ENCODE results near the gene RSRC1.

Gene RSRC1

GRCh38 chr3:158552124-158552523 is 442.2 kb downstream of the RSRC1 start:
- Histone ChIP-seq H2BK5ac (ENCODE audit: low read length) (no peak overlapping the region), H2BK12ac (ENCODE audit: low read length) (no peak overlapping the region), H3K9ac (ENCODE audit: low read depth, low read length, poor library complexity) (no peak overlapping the region), H3K18ac (ENCODE audit: low read length) (no peak overlapping the region), H3K27ac (replicated peaks; ENCODE audit: low read length) (no peak overlapping the region), H3K4ac (ENCODE audit: low read length) (no peak overlapping the region), H3K36me3 (replicated peaks in 1 of 2; ENCODE audit: control insufficient read depth in 2 of 2, insufficient read depth in 2 of 2, low read length in 2 of 2) (no peaks in the 10 kb centered on the region), H4K91ac (ENCODE audit: low read depth, low read length, poor library complexity) (no peak overlapping the region), H2BK120ac (ENCODE audit: low read depth, low read length) (no peak overlapping the region), H4K8ac (ENCODE audit: low read depth, low read length) (no peak overlapping the region), H3K79me1 (ENCODE audit: low read depth, low read length) (no peaks in the 10 kb centered on the region), H3K4me3 (ENCODE audit: low read length in 2 of 2) (no peak overlapping the region), H2AK5ac (ENCODE audit: low read depth, low read length) (no peak overlapping the region), H3K4me1 (ENCODE audit: control insufficient read depth in 2 of 2, insufficient read depth in 1 of 2, low read depth in 1 of 2, low read length in 2 of 2) (no peaks in the 10 kb centered on the region), H3K23ac (ENCODE audit: low read depth, low read length, poor library complexity) (no peak overlapping the region), H2AFZ (ENCODE audit: low read length) (no peak overlapping the region), H3K9me3 (replicated peaks in 1 of 2; ENCODE audit: control insufficient read depth in 2 of 2, insufficient read depth in 1 of 2, low read depth in 1 of 2, low read length in 2 of 2) (no peaks in the 10 kb centered on the region), H3K4me2 (ENCODE audit: insufficient read depth, low read length, poor library complexity, severe bottlenecking) (no peak overlapping the region), H2BK15ac (ENCODE audit: low read length) (no peak overlapping the region), H3K14ac (ENCODE audit: low read length) (no peak overlapping the region), H3K27me3 (ENCODE audit: control insufficient read depth in 3 of 3, insufficient read depth in 3 of 3, low read depth in 1 of 3, low read length in 3 of 3) (no peaks in the 10 kb centered on the region)
- no peak for DNase-seq (ENCODE audit: low spot score)
- no CpG with 5 or more reads among the region's 2 CpGs for WGBS, 2 donors (ENCODE audit: extremely low coverage in 2 of 2, insufficient read length in 2 of 2, insufficient replicate concordance in 1 of 2)

- no peak overlapping the region for H3K27ac ChIP-seq (replicated peaks; ENCODE audit: low read length)
- H3K23ac ChIP-seq (ENCODE audit: low read depth, low read length, poor library complexity): no peak overlapping the region
- no peak overlapping the region for H2AFZ ChIP-seq (ENCODE audit: low read length)
- H3K4me1 ChIP-seq (ENCODE audit: control insufficient read depth in 2 of 2, insufficient read depth in 1 of 2, low read depth in 1 of 2, low read length in 2 of 2): no peaks in the 10 kb centered on the region
- H4K8ac ChIP-seq (ENCODE audit: low read depth, low read length): no peak overlapping the region
- H4K91ac ChIP-seq (ENCODE audit: low read depth, low read length, poor library complexity): no peak overlapping the region
- no peak overlapping the region for H2AK5ac ChIP-seq (ENCODE audit: low read depth, low read length)
- no peak overlapping the region for H3K4me3 ChIP-seq (ENCODE audit: low read length in 2 of 2)
- no peak overlapping the region for H3K9ac ChIP-seq (ENCODE audit: low read depth, low read length, poor library complexity)
- H2BK12ac ChIP-seq (ENCODE audit: low read length): no peak overlapping the region
- no peak overlapping the region for H2BK120ac ChIP-seq (ENCODE audit: low read depth, low read length)
- H3K14ac ChIP-seq (ENCODE audit: low read length): no peak overlapping the region
- no peaks in the 10 kb centered on the region for H3K36me3 ChIP-seq (replicated peaks in 1 of 2; ENCODE audit: control insufficient read depth in 2 of 2, insufficient read depth in 2 of 2, low read length in 2 of 2)
- no peak overlapping the region for H3K4ac ChIP-seq (ENCODE audit: low read length)
- H3K9me3 ChIP-seq (replicated peaks in 1 of 2; ENCODE audit: control insufficient read depth in 2 of 2, insufficient read depth in 1 of 2, low read depth in 1 of 2, low read length in 2 of 2): no peaks in the 10 kb centered on the region
- no peak overlapping the region for H2BK5ac ChIP-seq (ENCODE audit: low read length)
- DNase-seq (ENCODE audit: low spot score): no peak
- H3K18ac ChIP-seq (ENCODE audit: low read length): no peak overlapping the region
- H3K79me1 ChIP-seq (ENCODE audit: low read depth, low read length): no peaks in the 10 kb centered on the region
- no peaks in the 10 kb centered on the region for H3K27me3 ChIP-seq (ENCODE audit: control insufficient read depth in 3 of 3, insufficient read depth in 3 of 3, low read depth in 1 of 3, low read length in 3 of 3)
- H3K4me2 ChIP-seq (ENCODE audit: insufficient read depth, low read length, poor library complexity, severe bottlenecking): no peak overlapping the region
- no peak overlapping the region for H2BK15ac ChIP-seq (ENCODE audit: low read length)
- WGBS, 2 donors (ENCODE audit: extremely low coverage in 2 of 2, insufficient read length in 2 of 2, insufficient replicate concordance in 1 of 2): no CpG with 5 or more reads among the region's 4 CpGs
Measured at GRCh38 chr3:158559504-158559903, 449.6 kb downstream of the RSRC1 start.

GRCh38 chr3:158560979-158561378 is 451.1 kb downstream of the RSRC1 start:
- no CpG with 5 or more reads among the region's 1 CpG for WGBS, 2 donors (ENCODE audit: extremely low coverage in 2 of 2, insufficient read length in 2 of 2, insufficient replicate concordance in 1 of 2)
- no peak overlapping the region for H3K18ac ChIP-seq (ENCODE audit: low read length)
- no peak overlapping the region for H4K91ac ChIP-seq (ENCODE audit: low read depth, low read length, poor library complexity)
- no peak overlapping the region for H3K23ac ChIP-seq (ENCODE audit: low read depth, low read length, poor library complexity)
- no peak overlapping the region for H2BK5ac ChIP-seq (ENCODE audit: low read length)
- no peak overlapping the region for H2BK120ac ChIP-seq (ENCODE audit: low read depth, low read length)
- H2BK12ac ChIP-seq (ENCODE audit: low read length): no peak overlapping the region
- H3K4me2 ChIP-seq (ENCODE audit: insufficient read depth, low read length, poor library complexity, severe bottlenecking): no peak overlapping the region
- H3K14ac ChIP-seq (ENCODE audit: low read length): no peak overlapping the region
- H3K79me1 ChIP-seq (ENCODE audit: low read depth, low read length): no peaks in the 10 kb centered on the region
- H3K36me3 ChIP-seq (replicated peaks in 1 of 2; ENCODE audit: control insufficient read depth in 2 of 2, insufficient read depth in 2 of 2, low read length in 2 of 2): no peaks in the 10 kb centered on the region
- no peak overlapping the region for H3K4ac ChIP-seq (ENCODE audit: low read length)
- H3K27ac ChIP-seq (replicated peaks; ENCODE audit: low read length): no peak overlapping the region
- H3K4me1 ChIP-seq (ENCODE audit: control insufficient read depth in 2 of 2, insufficient read depth in 1 of 2, low read depth in 1 of 2, low read length in 2 of 2): no peaks in the 10 kb centered on the region
- no peak overlapping the region for H2AK5ac ChIP-seq (ENCODE audit: low read depth, low read length)
- H3K27me3 ChIP-seq (ENCODE audit: control insufficient read depth in 3 of 3, insufficient read depth in 3 of 3, low read depth in 1 of 3, low read length in 3 of 3): no peaks in the 10 kb centered on the region
- no peak overlapping the region for H2BK15ac ChIP-seq (ENCODE audit: low read length)
- H3K9ac ChIP-seq (ENCODE audit: low read depth, low read length, poor library complexity): no peak overlapping the region
- no peak overlapping the region for H2AFZ ChIP-seq (ENCODE audit: low read length)
- no peak overlapping the region for H3K4me3 ChIP-seq (ENCODE audit: low read length in 2 of 2)
- H4K8ac ChIP-seq (ENCODE audit: low read depth, low read length): no peak overlapping the region
- H3K9me3 ChIP-seq (replicated peaks in 1 of 2; ENCODE audit: control insufficient read depth in 2 of 2, insufficient read depth in 1 of 2, low read depth in 1 of 2, low read length in 2 of 2): no peaks in the 10 kb centered on the region
- no peak for DNase-seq (ENCODE audit: low spot score)

DNA sequence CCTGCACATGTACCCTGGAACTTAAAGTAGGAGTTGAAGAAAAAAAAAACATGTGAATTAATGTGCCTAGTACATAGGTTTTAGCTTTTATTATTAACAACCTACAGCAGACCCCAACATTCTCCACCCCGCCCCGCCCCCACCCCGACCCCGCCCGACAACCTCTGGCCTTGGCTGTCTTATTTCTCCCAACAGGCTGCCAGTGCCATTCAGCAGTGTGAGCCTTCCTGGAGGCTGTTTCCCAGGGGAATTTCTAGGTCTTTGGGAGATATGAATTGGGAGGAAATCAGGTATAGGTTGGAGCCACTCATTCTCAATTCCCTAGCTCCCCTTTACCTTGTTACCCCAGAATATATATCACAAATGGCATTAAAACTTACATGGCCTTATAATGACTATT is 452.8 kb downstream of the RSRC1 start:
- no peak overlapping the region for H2BK15ac ChIP-seq (ENCODE audit: low read length)
- WGBS, 2 donors (ENCODE audit: extremely low coverage in 2 of 2, insufficient read length in 2 of 2, insufficient replicate concordance in 1 of 2): no CpG with 5 or more reads among the region's 5 CpGs
- no peak overlapping the region for H3K4me3 ChIP-seq (ENCODE audit: low read length in 2 of 2)

More for the DNA sequence above, 452.8 kb downstream of the RSRC1 start:
- Histone ChIP-seq H2BK120ac (ENCODE audit: low read depth, low read length) (no peak overlapping the region), H4K8ac (ENCODE audit: low read depth, low read length) (no peak overlapping the region), H2BK5ac (ENCODE audit: low read length) (no peak overlapping the region), H3K9me3 (replicated peaks in 1 of 2; ENCODE audit: control insufficient read depth in 2 of 2, insufficient read depth in 1 of 2, low read depth in 1 of 2, low read length in 2 of 2) (no peaks in the 10 kb centered on the region), H3K4ac (ENCODE audit: low read length) (no peak overlapping the region), H3K27me3 (ENCODE audit: control insufficient read depth in 3 of 3, insufficient read depth in 3 of 3, low read depth in 1 of 3, low read length in 3 of 3) (peaks cover 0 to 11% (median 0%) of the 10 kb centered on the region in 3 experiments), H2AFZ (ENCODE audit: low read length) (no peak overlapping the region), H3K18ac (ENCODE audit: low read length) (no peak overlapping the region), H3K9ac (ENCODE audit: low read depth, low read length, poor library complexity) (no peak overlapping the region), H3K14ac (ENCODE audit: low read length) (no peak overlapping the region), H2BK12ac (ENCODE audit: low read length) (no peak overlapping the region), H3K36me3 (replicated peaks in 1 of 2; ENCODE audit: control insufficient read depth in 2 of 2, insufficient read depth in 2 of 2, low read length in 2 of 2) (no peaks in the 10 kb centered on the region), H2AK5ac (ENCODE audit: low read depth, low read length) (no peak overlapping the region), H3K23ac (ENCODE audit: low read depth, low read length, poor library complexity) (no peak overlapping the region), H4K91ac (ENCODE audit: low read depth, low read length, poor library complexity) (no peak overlapping the region), H3K27ac (replicated peaks; ENCODE audit: low read length) (no peak overlapping the region), H3K4me2 (ENCODE audit: insufficient read depth, low read length, poor library complexity, severe bottlenecking) (no peak overlapping the region), H3K4me1 (ENCODE audit: control insufficient read depth in 2 of 2, insufficient read depth in 1 of 2, low read depth in 1 of 2, low read length in 2 of 2) (no peaks in the 10 kb centered on the region), H3K79me1 (ENCODE audit: low read depth, low read length) (no peaks in the 10 kb centered on the region)
- DNase-seq (ENCODE audit: low spot score): no peak

Data from neuronal stem cell (in vitro differentiated cells).